GM23338 (cell line): ENCODE measurements around the gene L2HGDH. TPM values are rescaled to one million over a fixed set of nuclear protein-coding genes. Genes with fewer than 3 reads are reported as not detected.
A peak's percentile ranks its signal among the peaks of the same experiment; 100 is the strongest.

Experiments used
- ATAC-seq: fragments of 200-7000 bp; cut with Tn5 transposase; 3 replicates; pipeline ENCODE4 v1.9.1; 2020
- DNase-seq: peaks from one replicate; pipeline ENCODE4 v3.0.0-alpha.2; 2015; ENCODE audit warnings: low spot score
- H2AFZ ChIP-seq: fragments of 200-600 bp; sonication (generic); 2 replicates; pipeline ENCODE4 v1.8.0; 2016; ENCODE audit warnings: antibody characterized with exemption, mild to moderate bottlenecking, moderate library complexity
- H3F3A ChIP-seq: fragments of 200-600 bp; sonication (generic); replicated peaks from 2 replicates; pipeline ENCODE4 v1.8.0; 2017; ENCODE audit warnings: antibody characterized with exemption, mixed run types, low read depth
- H3K27ac ChIP-seq: fragments of 200-600 bp; sonication (generic); 2 replicates; pipeline ENCODE4 v1.6.1; 2016; ENCODE audit warnings: low read depth
- H3K27me3 ChIP-seq: fragments of 200-600 bp; sonication (generic); 2 replicates; pipeline ENCODE4 v1.8.0; 2016; ENCODE audit warnings: mild to moderate bottlenecking, mixed run types, moderate library complexity; ENCODE audit not compliant: insufficient read depth
- H3K36me3 ChIP-seq: fragments of 200-600 bp; sonication (generic); 2 replicates; pipeline ENCODE4 v1.8.0; 2016; ENCODE audit warnings: mild to moderate bottlenecking; ENCODE audit not compliant: insufficient read depth
- H3K4me1 ChIP-seq: fragments of 200-600 bp; sonication (generic); 2 replicates; pipeline ENCODE4 v1.8.0; 2016; ENCODE audit warnings: mild to moderate bottlenecking, moderate library complexity; ENCODE audit not compliant: insufficient read depth
- H3K4me2 ChIP-seq: fragments of 200-600 bp; sonication (generic); 2 replicates; pipeline ENCODE4 v1.7.1; 2017; ENCODE audit warnings: mixed run types
- H3K4me3 ChIP-seq: fragments of 200-600 bp; sonication (generic); 2 replicates; pipeline ENCODE4 v1.6.1; 2016; ENCODE audit warnings: mixed run types
- H3K79me2 ChIP-seq: fragments of 200-600 bp; sonication (generic); replicated peaks from 2 replicates; pipeline ENCODE4 v1.8.0; 2017; ENCODE audit warnings: mild to moderate bottlenecking; ENCODE audit not compliant: insufficient read depth
- H3K9me2 ChIP-seq: fragments of 200-600 bp; sonication (generic); 2 replicates; pipeline ENCODE4 v1.8.0; 2017; ENCODE audit not compliant: insufficient read depth
- H4K20me1 ChIP-seq: fragments of 200-600 bp; sonication (generic); replicated peaks from 2 replicates; pipeline ENCODE4 v1.8.0; 2017; ENCODE audit warnings: mild to moderate bottlenecking; ENCODE audit not compliant: insufficient read depth
- H3K27ac Mint-ChIP-seq: 2 replicates; pipeline ENCODE4 v1.8.0; 2020; ENCODE audit warnings: inconsistent platforms, mild to moderate bottlenecking, moderate library complexity, mixed read lengths
- H3K27me3 Mint-ChIP-seq: 3 replicates; pipeline ENCODE4 v1.8.0; 2022; ENCODE audit warnings: low read depth, mild to moderate bottlenecking, moderate library complexity, mixed read lengths, inconsistent platforms; ENCODE audit not compliant: insufficient read depth, poor library complexity
- H3K36me3 Mint-ChIP-seq: 3 replicates; pipeline ENCODE4 v1.8.0; 2021; ENCODE audit warnings: low read depth, mild to moderate bottlenecking, inconsistent platforms, moderate library complexity, mixed read lengths
- H3K4me1 Mint-ChIP-seq: 3 replicates; pipeline ENCODE4 v1.8.0; 2020; ENCODE audit warnings: mild to moderate bottlenecking, inconsistent platforms, mixed read lengths
- H3K4me3 Mint-ChIP-seq: 3 replicates; pipeline ENCODE4 v1.8.0; 2021; ENCODE audit warnings: moderate library complexity, mild to moderate bottlenecking, inconsistent platforms, mixed read lengths
- H3K9me3 Mint-ChIP-seq: 3 replicates; pipeline ENCODE4 v1.8.0; 2020; ENCODE audit warnings: moderate library complexity, mild to moderate bottlenecking, inconsistent platforms, mixed read lengths
- CREB1 ChIP-seq: fragments of 250-450 bp; sonication (Bioruptor Pico); IDR thresholded peaks from 2 replicates; pipeline ENCODE4 v1.5.0; 2020; ENCODE audit warnings: low read depth, mild to moderate bottlenecking, moderate library complexity
- CTCF ChIP-seq, 2 experiments: fragments of 200-600 bp in 1 of 2; sonication (generic) in 1 of 2; conservative IDR thresholded peaks; 2 replicates each; pipeline versions ENCODE4 v1.5.1 to v1.6.1; 2016 to 2017; ENCODE audit warnings: antibody characterized with exemption in 2 of 2, low read depth in 2 of 2, mild to moderate bottlenecking in 2 of 2, moderate library complexity in 1 of 2
- ETS1 ChIP-seq: IDR thresholded peaks from 2 replicates; pipeline ENCODE4 v1.6.1; 2016; ENCODE audit warnings: antibody characterized with exemption
- EZH2 ChIP-seq: fragments of 200-600 bp; sonication (generic); IDR thresholded peaks from one replicate; pipeline ENCODE4 v1.8.0; 2017; ENCODE audit warnings: antibody characterized with exemption, mild to moderate bottlenecking, low read depth; ENCODE audit not compliant: unreplicated experiment
- EZH2phosphoT487 ChIP-seq: fragments of 200-600 bp; sonication (generic); IDR thresholded peaks from one replicate; pipeline ENCODE4 v1.8.1; 2018; ENCODE audit warnings: antibody characterized with exemption; ENCODE audit not compliant: unreplicated experiment
- JUNB ChIP-seq: IDR thresholded peaks from one replicate; pipeline ENCODE4 v1.6.1; 2016; ENCODE audit warnings: antibody characterized with exemption; ENCODE audit not compliant: unreplicated experiment
- NANOG ChIP-seq: IDR thresholded peaks from 2 replicates; pipeline ENCODE4 v1.6.1; 2016; ENCODE audit warnings: antibody characterized with exemption, borderline replicate concordance
- POLR2AphosphoS5 ChIP-seq: IDR thresholded peaks from 2 replicates; pipeline ENCODE4 v1.6.1; 2016; ENCODE audit warnings: antibody characterized with exemption, low read depth
- REST ChIP-seq: IDR thresholded peaks from one replicate; pipeline ENCODE4 v1.6.1; 2018; ENCODE audit warnings: antibody characterized with exemption; ENCODE audit not compliant: unreplicated experiment
- STAT1 ChIP-seq: IDR thresholded peaks from one replicate; pipeline ENCODE4 v1.6.1; 2016; ENCODE audit warnings: antibody characterized with exemption; ENCODE audit not compliant: unreplicated experiment
- ZNF114 ChIP-seq: fragments of 250-450 bp; sonication (Bioruptor Pico); IDR thresholded peaks from 2 replicates; pipeline ENCODE4 v1.5.0; 2020; ENCODE audit warnings: mild to moderate bottlenecking, moderate library complexity
- ZNF331 ChIP-seq: fragments of 250-450 bp; sonication (Bioruptor Pico); IDR thresholded peaks from 2 replicates; pipeline ENCODE4 v1.5.0; 2020; ENCODE audit warnings: low read depth, mild to moderate bottlenecking, moderate library complexity
- ZNF462 ChIP-seq: fragments of 250-450 bp; sonication (Bioruptor Pico); IDR thresholded peaks from 2 replicates; pipeline ENCODE4 v1.5.0; 2020; ENCODE audit warnings: mild to moderate bottlenecking, moderate library complexity
- polyA plus RNA-seq: library from polyadenylated mRNA; unstranded; fragments of >200 nt; fragmentation: Nextera tagmentation; extraction: Ambion mirVana; gene quantifications from 2 replicates; pipeline ENCODE4 v1.2.1, GENCODE V29; 2016
- total RNA-seq: library from RNA; depleted of rRNA; stranded (reverse); fragments of >200 nt; shearing (Covaris generic); gene quantifications from 2 replicates; pipeline ENCODE4 v1.2.3, GENCODE V29; 2014

L2HGDH gene
- total and polyA plus RNA-seq, 2 experiments from 2014 or later: 13.5 to 28.5 TPM

GRCh38 chr14:50334211-50334610, 22.2 kb upstream of the L2HGDH start:
- Histone ChIP-seq H3K27me3 (no peaks in the 10 kb centered on the region), H3K79me2 (no peaks in the 10 kb centered on the region), H3K27ac (peak overlapping the region; percentile 65), H3F3A (no peaks in the 10 kb centered on the region), H4K20me1 (no peaks in the 10 kb centered on the region), H3K4me1 (peaks cover 26% of the 10 kb centered on the region), H3K4me2 (no peak overlapping the region), H2AFZ (no peak overlapping the region), H3K36me3 (no peaks in the 10 kb centered on the region), H3K9me2 (no peaks in the 10 kb centered on the region), H3K4me3 (no peak overlapping the region)
- Mint-ChIP-seq H3K36me3 (no peaks in the 10 kb centered on the region; the same call in 2 of the 3 replicates), H3K9me3 (no peaks in the 10 kb centered on the region), H3K4me3 (no peak overlapping the region), H3K4me1 (peaks cover 28% of the 10 kb centered on the region), H3K27me3 (peaks cover 4% of the 10 kb centered on the region), H3K27ac (peak overlapping the region; percentile 90)
- TF ChIP-seq REST: no peak
- no peak for TF ChIP-seq ZNF114 (CRISPR knock-in tag)
- no peak for TF ChIP-seq ZNF462 (CRISPR knock-in tag)
- TF ChIP-seq ZNF331: no peak
- TF ChIP-seq CREB1: no peak
- TF ChIP-seq JUNB: no peak
- no peak for TF ChIP-seq ETS1
- no peak for TF ChIP-seq NANOG
- no peak for TF ChIP-seq POLR2AphosphoS5
- no peak for TF ChIP-seq EZH2phosphoT487
- TF ChIP-seq EZH2: no peak
- no peak for TF ChIP-seq STAT1
- TF ChIP-seq CTCF (conservative IDR thresholded peaks at IDR 0.05; ENCODE audit: low read depth in 2 of 2): no peak
- ATAC-seq (no peak), DNase-seq (peak; percentile 17)
